Fibroblast of skin of left quadriceps (primary cell): Measurements from ENCODE around the gene TMEM240.
"Not testable (repeated sequence)": the region's sequence is repeated elsewhere in the genome, so short reads cannot be mapped to it uniquely, and the experiment has no call there.

Source experiments
- DNase-seq, 2 experiments: peaks; one replicate each; pipeline ENCODE4 v3.0.0-alpha.2; 2013; ENCODE audit warnings: low read depth in 2 of 2

Gene TMEM240

GRCh38 chr1:1540818-1541628, 599 bp upstream of the TMEM240 start:
- DNase-seq, result no peak

GRCh38 chr1:1539310-1540089, 924 bp downstream of the TMEM240 start:
- no peak for DNase-seq

DNA sequence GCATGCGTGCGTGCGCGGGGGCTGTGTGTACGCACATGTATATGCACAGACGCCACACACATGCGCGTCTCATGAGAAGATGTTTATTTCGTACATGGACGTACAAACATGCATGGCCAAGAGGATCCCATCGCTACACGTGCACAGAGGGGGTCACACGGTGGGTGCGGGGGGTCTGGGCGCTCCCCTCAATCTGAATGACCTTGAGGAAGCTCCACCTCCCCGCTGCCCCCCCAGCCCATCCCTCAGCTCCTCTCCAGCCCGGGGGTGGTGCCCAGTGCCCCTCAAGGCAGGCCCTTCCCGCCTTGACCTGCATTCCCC, 1.5 kb downstream of the TMEM240 start:
- DNase-seq, result no peak

DNA sequence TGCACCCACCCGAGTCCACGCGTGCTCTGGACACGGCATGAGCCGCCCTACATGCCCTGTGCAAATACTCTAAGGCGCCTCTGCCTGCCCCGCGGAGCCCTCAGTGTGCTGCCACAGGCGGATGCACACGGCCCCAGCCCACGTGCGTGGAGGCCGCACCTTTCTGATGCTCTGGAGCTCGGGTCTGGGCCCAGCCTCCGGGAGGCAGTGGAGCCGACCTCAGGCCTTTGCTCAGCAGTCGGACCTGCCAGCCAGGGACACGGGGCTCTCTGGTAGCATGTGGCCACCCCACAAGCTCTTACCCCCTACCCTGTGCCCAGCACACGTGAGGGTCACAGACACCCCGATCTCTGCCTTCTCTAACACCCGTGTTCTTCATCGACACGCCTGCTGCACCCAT, 2.1 kb downstream of the TMEM240 start:
- DNase-seq, result no peak

GRCh38 chr1:1537626-1538250, 2.7 kb downstream of the TMEM240 start:
- DNase-seq, result no peak

DNA sequence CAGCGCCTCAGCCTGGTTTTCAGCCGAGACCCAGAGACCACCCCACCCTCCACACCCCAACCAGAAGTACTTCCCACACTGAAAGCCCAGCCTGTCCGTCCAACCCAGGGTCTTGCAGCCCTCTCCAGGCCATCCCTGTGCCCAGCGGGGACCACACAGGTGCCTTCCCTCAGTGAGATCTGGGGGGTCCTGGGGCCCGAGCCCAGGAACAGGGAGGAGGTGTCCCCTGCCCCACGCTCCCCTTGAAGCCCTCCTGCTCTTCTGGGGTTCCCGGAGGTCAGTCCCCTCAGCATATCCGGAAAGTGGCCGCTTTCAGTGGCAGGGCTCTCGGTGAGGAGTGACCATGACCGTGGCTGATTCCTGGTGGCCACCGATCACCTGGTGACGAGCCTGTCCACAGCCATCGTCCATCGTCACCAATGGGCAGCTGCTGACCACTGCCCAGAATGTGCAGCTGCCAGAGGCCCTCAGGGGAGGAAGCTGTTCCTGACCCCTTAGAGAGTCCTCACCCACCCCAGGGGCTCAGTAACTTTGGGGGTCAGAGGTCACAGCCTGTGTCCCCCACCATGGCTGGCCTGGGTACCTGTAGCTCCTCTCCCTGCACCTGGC, 3.4 kb downstream of the TMEM240 start:
- no peak for DNase-seq

DNA sequence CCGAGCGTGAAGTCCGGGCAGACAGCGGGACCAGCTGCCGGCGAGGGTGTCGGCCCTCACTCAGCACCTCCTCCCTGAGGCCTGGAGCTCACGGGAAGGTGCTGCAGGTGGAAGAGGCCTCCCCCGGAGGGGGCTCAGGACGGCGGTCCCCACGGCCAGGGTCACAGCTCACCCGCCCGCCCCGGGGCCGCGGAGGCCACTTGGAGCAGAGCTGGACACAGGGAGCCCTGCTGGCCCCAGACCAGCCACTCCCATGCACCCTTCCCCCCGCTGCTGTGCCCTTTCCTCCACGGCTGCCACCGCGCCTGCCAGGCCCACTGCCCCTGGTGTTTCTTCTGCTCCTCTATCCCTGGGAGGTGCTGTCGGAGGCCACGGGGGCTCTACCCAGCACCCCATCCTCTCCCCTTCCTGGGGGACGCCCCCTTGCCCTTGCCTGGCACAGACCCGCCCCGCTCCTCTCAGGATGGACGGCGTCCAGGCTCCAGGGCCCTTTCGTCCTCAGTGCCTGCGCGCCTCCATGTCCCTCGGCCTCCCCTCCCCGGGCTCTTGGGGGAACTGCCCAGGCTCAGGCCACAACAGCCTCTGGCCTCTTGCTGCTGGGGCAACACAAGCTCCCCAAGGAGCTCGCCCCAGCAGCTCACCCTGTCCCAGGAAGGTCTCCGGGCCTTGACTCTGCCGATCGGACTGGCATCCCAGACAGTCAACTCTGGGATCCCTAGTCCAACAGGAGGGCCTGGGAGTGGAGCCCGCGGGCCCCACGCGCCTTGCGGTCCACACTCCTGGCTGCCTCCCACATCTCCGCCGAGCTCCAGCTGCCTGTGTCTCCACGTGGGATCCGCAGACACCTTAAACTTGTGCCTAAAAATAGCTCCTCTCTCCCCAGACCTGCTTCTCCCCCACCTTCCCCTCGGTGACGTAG, 4.1 kb downstream of the TMEM240 start:
- DNase-seq, result no peak

- DNase-seq, result no peak
These were observed 5.0 kb downstream of the TMEM240 start for GRCh38 chr1:1535201-1536018.

DNA sequence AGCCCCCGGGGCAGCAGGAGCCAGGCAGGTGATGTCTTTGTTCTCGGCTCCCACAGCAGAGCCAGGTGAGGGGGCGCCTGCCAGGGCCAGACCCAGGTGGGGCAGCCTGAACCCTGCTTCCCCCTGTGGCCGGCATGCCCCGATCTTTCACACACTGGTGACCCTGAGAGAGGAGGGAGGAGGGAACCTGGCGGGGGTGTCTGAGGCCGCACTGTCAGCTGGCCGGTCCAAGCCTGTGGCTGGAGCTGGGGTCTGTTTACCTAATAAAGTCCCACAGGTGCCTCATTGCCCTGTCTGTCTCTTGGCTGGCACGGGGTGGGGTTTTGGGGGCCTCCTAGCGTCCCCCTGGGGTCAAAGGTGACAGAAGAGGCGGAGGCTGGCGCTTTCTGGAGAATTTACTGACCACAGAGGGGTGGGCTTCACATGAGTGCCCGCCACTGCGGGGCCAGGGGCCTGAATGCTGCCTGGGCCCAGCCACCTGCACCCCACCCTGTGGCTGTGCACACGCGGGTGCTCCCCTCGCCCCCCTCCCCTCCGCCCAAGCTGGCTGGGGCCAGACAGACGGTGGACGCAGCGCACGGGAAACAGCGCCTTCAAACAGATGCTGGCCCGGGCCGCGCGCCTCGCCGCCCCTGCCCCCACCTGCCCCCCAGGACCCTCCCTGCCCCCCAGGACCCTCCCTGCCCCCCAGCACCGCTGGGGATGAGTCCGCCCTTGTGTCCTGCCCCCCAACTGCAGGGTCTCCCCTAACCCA, 5.8 kb downstream of the TMEM240 start:
- DNase-seq, result no peak

GRCh38 chr1:1533894-1534291, 6.5 kb downstream of the TMEM240 start:
- not testable (repeated sequence) for DNase-seq

DNA sequence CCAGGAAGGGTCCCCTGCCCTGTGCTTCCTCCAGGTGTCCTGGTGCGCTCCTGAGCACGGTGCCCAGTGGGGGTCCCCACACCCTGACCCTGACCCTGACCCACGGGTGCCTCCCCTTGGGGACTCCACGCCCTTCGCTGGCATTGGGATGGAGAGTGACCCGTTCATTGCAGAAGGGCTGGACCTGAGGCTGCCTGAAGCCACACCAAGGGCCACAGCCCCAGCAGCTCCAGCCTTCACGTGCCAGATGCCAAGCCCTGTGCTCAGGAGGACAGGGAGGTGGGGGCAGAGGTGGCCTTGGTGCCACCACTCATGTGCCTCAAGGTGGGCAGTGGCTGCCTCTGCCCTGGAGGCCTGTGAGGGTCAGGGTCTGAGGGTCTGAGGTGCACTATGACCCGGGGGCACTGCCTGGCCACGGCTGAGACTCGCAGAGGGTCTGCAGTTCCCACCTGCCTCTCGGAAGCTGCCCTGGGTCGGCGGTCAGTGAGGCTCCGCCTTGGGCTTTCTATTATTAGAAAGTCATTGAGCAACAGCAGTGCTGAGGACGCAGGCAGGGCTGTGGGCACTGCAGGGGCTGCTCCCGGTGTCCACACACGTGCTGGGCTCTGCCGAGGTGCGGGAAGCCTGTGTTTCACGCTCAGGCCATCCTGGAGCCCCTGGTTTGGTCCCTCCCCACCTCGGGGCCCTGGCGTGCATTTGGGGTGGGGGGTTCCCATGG, 7.1 kb downstream of the TMEM240 start:
- DNase-seq, result not testable (repeated sequence)

DNA sequence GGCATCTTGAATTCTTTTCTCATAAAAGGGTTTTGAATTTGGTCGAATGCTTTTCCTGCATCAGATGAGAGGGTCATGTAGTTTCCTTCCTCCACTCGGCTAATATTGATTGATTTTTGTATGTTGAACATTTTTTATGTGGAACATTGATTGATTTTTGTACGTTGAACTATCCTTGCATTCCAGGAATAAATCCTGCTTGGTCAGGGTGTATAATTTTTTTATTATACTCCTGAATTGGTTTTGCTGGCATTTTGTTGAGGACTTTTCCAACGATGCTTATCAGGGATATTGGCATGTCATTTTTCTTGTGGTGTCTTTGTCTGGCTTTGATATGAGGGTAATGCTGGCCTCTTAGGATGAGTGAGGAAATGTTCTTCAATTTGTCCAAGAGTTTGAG, 8.5 kb downstream of the TMEM240 start:
- no peak for DNase-seq

GRCh38 chr1:1529936-1530335, 10.5 kb downstream of the TMEM240 start:
- DNase-seq, result no peak

DNA sequence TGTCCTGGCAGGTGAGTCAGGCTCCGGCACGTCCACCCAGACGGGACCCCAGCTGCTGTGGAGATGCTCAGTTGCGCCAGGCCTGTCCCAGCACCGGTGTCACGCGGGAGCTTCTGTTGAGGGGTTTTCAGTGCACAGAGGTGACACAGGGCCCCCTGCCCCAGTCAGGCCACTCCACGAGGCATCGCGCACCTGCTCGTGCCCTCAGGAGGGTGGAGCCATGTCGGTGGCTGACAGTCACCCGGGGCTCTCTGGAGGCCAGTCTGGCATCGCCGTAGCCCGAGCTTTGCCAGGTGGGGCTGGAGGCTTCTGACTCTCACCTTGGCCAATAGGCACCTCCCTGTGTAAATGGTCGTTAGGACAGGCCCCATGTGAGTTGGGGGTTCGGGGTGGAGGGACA, 11.1 kb downstream of the TMEM240 start:
- no peak for DNase-seq

DNA sequence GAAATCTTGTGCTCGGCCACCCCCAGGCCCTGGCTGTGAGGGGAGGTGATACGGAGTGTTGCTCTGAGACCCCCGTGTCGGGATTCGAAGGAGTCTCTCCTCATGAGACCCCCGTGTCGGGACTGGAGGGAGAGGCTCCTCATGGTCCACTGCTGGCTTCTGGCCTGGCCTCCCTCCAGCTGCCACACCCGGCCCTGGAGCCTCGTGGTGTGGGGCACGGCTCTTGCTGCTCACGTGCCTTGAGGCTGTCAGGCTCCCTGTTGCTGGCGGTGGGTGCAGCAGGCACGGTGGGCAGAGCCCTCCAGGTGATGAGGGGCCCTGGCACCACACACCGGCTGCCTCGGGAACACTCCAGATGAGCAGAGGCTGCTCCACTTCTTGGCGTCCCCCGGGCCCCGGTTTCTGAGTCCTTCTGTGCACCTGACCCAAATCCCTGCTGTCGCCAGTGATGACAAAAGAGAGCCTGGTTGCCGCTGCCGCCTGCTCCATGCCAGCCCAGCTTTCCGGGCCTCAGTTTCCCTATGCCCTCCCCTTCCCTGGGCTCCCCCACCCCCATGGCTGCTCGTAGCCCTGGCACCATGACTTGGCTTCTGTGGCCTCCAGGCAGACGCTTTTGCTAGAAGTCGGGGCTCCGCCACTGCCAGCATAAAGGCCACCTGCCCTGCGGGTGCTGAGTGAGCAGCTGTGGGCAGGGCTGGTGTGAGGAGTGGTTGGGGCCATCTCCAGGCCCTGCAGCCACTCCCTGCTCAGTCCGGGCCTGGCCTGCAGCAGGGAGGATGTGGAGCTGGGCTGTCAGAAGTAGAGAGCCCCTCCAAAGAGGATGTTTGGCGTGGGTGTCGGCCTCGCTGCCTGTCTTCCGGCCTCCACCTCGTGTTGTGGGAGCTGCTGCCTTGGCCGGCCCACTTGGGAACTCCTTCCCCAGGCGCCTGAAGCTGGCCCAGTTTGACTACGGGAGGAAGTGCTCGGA, 11.8 kb downstream of the TMEM240 start:
- DNase-seq, result no peak

DNA sequence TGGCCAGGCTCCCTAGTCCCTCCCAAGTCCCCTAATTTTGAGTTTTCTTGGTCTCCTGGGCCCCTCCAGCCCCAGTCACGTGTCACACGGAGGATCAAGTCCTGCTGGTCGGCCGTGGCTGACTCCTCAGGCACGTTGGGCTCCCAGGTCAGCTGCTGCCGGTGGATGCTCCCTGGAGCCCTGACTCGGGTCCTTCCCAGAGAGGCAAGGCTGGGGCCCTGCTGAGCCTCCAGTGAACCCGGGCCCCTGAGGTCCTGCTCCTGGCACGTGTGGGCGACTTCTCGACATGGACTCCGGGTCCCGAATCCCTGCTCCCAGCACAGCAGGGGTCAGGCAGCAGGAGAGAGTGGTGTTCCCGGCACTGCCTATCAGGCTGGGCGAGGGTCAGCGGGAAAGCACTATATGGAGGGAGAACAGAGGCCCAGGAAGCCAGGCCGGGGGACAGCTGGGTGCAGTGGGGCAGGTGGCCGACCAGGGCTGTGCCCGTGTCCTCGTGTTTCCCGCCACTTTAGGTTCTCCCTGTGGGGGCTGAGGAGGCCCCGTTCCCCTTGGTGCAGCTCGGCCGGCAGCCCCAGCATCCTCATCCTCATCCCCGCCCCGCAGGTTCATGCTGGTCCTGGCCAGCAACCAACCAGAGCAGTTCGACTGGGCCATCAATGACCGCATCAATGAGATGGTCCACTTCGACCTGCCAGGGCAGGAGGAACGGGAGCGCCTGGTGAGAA, 13.2 kb downstream of the TMEM240 start:
- DNase-seq, result no peak

DNA sequence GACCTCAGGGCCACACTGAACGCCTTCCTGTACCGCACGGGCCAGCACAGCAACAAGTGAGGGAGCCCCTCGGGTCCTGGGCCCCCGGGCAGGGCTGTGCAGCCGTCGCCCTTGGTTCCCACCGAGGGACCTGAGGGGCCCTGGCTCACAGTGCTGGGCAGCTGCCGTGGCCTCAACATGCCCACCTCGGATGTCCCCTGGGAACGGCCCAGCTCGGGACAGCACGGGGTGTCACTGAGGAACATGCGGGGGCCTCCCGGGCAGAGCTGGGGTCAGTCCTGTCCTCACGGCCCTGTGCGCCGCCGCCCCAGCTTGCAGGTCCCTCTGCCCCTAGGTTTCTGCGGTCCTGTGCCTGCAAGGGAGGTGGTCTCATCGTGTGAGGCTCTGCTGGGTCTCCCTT, 13.9 kb downstream of the TMEM240 start:
- not testable (repeated sequence) for DNase-seq
